DMS 273 (cell line): ENCODE results near the gene MAIP1.
"Not testable (repeated sequence)": the region's sequence is repeated elsewhere in the genome, so short reads cannot be mapped to it uniquely, and the experiment has no call there.

Experiments used
- DNase-seq: peaks from one replicate; lab custom pipeline; 2025; ENCODE audit not compliant: unreplicated experiment; lab: John Stamatoyannopoulos, UW

Gene MAIP1, protein sequence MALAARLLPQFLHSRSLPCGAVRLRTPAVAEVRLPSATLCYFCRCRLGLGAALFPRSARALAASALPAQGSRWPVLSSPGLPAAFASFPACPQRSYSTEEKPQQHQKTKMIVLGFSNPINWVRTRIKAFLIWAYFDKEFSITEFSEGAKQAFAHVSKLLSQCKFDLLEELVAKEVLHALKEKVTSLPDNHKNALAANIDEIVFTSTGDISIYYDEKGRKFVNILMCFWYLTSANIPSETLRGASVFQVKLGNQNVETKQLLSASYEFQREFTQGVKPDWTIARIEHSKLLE

DNA sequence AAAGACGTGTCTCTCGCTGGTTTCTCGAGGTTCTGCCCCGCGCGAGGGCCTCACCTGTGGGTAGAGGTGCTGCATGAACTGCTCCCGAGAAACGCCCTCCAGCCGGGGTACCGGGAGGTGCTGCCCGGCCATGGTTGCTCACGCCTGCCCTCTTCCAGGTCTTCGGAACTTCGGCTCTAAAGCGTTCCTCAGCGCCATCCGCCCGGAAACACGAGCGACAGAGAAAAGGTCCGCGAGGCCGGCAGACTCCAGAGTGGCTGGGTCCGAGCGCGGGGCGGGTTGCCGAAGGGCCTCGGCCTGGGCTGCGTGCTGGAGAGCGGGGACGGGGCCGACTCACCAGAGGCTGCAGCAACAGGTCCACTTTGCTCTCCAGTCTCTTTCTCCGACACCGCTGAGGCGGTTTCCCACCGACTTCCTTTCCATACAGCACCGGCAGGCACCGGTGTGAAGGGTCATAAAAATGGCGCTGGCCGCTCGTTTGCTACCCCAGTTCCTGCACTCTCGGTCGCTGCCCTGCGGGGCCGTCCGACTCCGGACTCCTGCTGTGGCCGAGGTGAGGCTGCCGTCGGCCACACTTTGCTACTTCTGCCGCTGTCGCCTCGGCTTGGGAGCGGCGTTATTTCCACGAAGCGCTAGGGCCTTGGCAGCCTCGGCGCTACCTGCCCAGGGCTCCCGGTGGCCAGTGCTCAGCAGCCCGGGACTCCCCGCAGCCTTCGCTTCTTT lies at the start of gene MAIP1, which contains the start of gene TYW5:
TSS of gene MAIP1 (plus strand) at position 244 of the 723 bp plus-strand sequence. CDS start at position 461, 217 bp downstream.
TSS of gene TYW5 (minus strand) at position 153 of the 723 bp plus-strand sequence. CDS start at position 132, 21 bp downstream.
- DNase-seq = peak; percentile 95

DNA sequence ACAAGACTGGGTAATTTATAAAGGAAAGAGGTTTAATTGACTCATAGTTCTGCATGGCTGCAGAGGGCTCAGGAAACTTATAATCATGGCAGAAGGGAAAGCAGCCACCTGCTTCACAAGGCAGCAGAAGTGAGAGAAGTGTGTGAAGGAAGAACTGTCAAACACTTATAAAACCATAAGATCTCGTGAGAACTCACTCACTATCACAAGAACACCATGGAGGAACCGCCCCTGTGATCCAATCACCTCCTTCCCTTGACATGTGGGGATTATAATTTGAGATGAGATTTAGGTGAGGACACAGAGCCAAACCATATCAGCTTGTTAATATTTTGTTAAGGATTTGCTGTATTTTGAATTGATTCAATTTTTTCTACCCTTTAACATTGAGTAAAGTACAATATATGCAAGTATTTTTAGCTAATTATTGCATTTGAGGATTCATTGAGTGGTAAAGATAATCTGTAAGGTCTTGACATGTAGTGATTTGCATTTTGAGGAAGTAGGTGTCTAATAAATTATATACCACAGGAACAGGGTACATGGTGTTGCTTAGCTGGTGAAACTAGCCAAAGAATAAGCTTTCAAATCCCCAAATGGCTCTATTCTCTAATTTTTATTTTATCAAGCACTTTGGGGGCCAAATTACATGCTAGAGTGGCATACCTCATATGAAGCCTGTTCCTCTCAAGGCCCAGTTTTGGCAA lies 48.2 kb upstream of the MAIP1 start:
- DNase-seq = no peak

DNA sequence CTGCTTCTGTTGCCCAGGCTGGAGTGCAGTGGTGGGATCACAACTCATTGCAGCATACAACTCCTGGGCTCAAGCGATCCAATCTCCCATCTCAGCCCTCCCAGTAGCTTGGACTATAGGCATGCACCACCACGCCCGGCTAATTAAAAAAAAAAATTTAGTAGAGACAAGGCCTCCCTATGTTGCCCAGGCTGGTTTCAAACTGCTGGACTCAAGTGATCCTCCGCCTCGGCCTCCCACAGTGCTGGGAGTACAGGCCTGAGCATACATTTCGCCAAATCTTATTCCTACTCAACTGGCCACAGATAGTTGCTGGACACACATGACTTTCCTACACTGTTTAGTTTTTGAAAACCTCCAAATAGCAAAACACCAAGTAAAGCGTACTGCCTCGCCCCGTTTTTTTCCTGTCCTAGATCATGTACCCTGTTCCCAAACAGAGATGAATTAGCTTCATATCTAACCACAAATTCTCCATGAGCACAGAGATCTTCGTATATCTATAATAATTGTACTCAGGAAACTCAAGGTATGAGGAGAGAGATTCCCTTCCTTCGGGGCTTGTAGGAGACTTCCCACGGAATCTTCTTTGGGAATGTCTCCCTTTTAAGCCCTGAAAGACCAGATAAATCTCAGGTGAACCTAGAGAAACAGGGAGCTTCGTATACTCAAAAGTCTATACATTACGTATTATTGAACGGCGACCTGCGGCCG lies 44.9 kb upstream of the MAIP1 start:
- DNase-seq = no peak

DNA sequence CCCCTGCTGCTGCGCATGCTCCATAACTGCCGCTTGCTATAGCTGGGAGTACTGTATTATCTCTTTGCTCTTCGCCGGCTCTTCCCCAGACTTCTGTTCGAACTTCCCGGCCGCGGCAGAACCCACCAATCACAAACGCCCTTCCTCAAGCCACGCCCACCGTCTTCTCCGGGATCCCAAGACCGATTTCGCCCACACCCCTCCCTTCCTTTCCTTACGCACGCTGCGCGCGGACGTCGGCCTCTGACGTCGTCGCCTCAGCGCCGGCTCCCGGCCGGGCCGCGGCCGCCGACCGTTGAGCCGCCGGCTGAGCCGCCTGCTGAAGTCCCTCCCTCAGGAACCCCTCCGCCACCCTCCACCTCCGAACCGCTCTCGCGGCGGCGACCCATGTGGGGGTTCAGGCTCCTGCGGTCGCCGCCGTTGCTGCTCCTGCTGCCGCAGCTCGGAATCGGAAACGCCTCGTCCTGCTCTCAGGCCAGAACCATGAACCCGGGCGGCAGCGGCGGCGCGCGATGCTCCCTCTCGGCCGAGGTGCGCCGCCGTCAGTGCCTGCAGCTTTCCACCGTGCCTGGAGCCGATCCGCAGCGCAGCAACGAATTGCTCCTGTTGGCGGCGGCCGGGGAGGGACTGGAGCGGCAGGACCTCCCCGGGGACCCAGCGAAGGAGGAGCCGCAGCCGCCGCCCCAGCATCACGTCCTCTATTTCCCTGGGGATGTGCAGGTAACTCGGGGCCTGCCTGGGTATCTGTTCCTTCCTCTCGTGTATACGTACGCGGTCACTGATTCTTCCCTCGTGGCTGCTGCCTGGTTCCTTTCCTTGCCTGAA lies 44.1 kb upstream of the MAIP1 start, which contains the start of gene C2orf69:
TSS of gene C2orf69 (plus strand) at position 242 of the 825 bp plus-strand sequence. CDS start at position 388, 146 bp downstream.
- DNase-seq = peak; percentile 99

DNA sequence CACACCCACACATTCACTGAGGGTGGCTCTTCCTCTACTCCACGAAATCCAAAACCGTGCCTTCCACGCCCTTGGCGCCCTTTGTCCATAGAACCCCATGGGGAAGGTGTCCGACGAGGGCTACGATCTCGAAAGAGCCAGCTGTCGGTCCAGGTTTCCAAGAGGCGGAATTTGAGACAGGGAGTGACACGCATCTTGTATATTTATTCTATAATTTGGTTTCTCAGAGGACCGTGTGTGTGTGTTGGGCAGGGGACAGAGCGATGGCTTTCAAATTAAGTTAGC lies 43.6 kb upstream of the MAIP1 start:
- DNase-seq = peak; percentile 84

DNA sequence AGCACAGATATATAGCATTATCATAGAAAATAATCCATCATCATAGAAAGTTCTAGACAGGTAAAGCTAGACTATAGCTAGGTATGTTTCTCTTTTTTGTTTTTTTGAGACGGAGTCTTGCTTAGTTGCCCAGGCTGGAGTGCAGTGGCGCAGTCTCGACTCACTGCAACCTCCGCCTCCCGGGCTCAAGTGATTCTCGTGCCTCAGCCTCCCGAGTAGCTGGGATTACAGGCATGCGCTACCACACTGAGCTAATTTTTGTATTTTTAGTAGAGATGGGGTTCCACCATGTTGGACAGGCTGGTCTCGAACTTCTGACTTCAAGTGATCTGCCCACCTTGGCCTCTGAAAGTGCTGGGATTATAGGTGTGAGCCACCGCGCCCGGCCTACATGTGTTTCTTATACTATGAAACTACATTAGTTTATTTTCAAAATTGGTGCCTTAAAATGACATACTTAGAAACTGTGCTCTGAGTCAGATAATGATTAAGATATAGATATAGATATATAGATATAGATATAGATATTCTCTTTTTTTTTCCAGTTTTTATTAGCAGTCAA lies 42.7 kb upstream of the MAIP1 start:
- not testable (repeated sequence) for DNase-seq

DNA sequence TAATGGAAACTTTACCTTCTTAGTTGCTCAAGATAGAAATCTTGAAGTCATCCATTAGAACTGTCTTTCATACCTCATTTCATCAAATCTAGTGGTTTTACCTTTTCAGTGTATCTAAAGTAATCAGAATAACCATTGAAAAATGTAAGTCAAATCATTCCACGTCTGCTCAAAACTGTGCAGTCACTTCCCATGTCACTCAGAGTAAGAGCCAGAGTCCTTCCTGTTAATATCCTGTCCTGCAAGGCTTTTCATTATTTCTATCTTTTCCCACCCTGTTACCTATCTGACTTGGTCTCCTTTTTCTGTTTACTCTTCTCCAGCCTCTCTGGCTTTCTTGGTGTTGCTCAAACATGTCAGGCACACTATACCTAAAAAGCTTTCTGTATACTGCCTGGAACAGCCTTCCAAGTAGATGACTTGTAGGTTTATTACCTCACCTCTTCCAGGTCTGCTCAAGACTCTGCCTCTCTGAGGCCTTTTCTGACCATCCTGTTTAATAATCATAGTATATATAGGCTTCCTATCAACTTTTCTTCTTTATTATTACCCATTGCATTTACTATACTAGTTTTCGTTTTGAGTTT lies 40.9 kb upstream of the MAIP1 start:
- DNase-seq = no peak

DNA sequence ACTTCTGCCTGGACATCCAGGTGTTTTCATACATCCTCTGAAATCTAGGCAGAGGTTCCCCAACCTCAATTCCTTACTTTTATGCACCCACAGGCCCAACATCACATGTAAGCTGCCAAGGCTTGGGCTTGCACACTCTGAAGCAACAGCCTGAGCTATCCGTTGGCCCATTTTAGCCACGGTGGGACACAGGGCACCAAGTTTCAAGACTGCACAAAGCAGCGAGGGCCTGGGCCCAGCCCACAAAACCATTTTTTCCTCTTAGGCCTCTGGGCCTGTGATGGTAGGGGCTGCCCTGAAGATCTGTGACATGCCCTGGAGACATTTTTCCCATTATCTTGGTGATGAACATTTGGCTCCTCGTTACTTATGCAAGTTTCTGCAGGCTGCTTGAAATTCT lies 38.4 kb upstream of the MAIP1 start:
- no peak for DNase-seq

DNA sequence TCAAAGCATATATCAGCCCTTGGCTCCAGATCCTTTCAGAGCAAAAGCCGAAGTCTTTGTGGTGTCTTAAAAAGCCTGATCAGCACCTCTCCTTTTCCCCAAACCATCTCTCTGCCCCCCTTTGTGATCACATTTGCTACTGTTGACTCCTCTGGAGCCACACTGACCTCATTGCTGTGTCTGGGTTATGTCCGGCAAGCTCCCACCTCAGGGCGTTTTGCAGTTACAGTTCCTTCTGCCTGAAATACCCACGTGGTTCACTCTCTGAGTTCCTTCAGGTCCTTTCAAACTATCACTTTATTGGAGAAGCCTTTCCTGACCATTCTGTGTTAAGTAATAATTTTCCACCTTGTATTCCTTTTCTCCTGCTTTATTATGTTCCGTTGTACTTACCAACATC lies 32.5 kb upstream of the MAIP1 start:
- DNase-seq = no peak

DNA sequence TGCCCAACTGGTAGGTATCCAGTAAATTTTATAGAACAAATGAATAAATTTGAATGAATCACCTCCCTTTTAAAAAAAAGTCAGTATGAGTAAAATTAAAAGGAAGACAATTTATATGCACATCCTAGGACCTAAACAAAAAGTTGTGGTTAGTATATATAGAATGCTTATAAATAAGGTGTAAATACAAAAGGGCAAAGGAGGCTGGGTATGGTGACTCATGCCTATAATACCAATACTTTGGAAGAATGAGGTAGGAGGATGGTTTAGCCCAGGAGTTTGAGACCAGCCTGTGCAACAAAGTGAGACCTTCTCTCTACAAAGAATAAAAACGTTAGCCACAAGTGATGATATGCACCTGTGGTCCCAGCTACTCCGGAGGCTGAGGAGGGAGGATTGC lies 31.5 kb upstream of the MAIP1 start:
- DNase-seq = no peak

DNA sequence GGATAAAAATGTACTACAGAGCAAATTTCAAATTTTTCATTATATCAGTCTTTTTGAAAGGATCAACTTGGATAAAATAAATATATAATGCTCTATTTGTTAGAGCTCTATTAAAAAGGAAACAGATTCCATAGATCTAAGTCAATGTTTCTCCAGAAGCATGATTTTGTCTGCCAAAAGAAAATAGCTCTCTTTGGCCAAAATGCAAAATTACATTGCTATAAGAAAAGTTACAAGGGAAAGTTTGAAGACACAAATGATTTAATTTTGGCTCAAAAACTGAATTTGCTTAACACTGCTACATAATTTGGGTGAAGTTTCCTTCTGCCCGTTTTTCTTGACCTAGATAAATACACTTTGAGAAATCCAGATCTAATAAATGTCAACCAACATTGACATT lies 28.6 kb upstream of the MAIP1 start:
- DNase-seq = no peak

DNA sequence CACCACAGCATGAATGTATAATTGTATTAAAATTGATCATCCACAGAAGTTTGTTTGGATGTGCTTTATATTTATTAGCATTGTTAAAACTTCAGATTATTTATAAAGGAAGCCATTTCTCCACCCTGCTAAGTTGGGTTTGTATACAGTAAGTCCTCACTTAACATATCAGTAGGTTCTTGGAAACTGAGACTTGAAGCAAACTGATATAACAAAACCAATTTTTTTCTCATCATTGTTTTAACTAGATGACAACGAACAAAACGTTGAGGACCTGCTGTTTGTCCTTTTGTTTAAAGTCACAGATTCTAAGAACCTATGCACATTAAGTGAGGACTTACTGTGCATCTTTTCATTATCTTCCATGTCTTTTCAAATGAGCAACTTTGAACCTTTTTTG lies 27.2 kb upstream of the MAIP1 start:
- DNase-seq = no peak

DNA sequence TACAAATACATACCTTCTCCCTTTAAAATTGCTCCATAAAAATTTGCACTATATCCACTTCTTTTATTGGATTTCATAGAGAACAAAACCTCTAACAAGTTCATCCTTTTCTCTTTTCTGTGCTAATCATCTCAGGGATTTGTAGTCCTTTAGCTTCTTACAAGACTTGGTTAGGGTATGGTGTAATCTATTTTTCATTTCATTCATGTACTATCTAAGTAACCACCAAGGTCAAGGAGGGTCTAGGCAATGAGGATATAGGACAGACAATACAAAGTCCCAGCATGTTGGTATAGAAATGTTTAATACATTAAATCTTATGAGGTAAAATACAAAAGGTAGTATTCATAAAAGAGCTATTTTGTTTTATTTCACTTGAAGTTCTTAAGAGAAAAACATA lies 26.8 kb upstream of the MAIP1 start:
- no peak for DNase-seq

DNA sequence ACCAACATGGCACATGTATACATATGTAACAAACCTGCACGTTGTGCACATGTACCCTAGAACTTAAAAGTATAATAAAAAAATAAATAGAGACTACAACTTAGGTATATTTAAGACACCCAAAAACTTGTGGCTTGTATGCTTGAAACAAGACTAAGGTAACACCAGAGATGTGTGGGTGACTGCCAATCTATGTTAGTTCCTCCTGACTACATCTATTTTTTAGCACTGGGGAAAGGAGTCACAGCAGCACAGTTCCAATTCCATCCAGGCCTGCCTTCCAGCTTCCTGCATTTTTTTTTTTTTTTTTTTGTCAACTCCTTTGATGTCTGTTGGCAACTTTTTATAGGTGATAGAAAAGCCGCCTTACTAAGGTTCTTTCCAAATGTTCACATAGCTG lies 26.1 kb upstream of the MAIP1 start:
- no peak for DNase-seq

DNA sequence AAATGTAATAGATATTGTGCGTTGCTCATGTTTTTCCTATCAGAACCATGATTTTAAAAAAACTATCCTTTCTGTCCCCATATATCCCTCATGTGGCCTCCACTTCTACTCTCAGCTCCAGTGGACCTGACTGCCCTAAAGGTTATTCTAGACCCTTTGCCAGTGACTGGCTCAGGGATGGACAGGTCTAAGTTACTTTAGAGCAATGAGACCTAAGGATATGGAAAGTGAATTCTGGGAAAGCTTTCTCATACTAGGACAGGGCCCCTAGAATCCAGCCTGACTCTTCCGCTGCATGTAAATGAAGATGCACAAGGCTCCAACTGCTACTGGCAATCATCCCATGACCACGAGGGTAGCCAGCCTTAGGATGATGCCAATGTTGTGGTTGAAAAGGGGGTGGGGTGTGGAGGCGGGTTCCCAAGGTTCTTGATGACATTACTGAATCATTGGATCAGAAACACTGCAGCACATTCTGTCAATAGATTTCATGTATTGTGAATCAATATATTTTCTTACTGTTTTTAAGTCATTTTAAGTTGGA lies 23.0 kb upstream of the MAIP1 start:
- peak; percentile 34 for DNase-seq

DNA sequence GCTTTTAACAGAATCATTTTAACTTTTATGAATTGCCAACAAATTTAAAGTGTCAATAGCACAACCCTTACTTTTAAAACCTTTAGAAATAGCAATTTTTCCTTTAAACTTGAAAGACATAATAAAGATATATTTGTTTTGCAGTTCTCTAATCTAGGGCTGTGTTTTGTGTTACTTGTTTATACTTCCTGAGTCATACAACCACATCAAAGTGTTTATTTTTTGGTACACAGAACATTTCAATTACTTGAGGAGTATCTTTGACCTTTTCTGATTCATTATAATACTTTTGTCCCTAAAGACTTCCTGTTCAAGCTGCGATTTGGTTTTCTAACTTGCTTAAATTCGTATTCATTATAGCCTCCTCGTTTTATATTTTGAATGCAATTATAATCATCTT lies 21.9 kb upstream of the MAIP1 start:
- no peak for DNase-seq

DNA sequence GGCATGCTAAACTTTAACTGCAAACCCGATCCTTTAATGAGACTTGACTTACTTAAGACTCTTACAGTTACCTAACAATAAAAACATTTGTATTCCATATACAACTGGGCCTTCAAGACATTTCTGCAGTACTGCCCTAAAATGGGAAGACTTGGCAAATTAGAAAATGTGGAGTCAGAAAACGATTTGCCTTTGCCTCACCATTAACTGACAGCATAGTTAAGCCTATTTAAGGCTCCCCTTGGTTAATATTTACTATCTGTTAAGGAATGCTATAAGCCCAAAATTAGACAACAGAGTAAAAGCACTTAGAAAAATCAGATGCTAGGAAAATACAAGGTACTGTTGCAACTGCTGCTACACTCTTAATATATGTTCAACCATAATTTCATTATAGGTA lies 18.8 kb upstream of the MAIP1 start:
- DNase-seq = no peak

DNA sequence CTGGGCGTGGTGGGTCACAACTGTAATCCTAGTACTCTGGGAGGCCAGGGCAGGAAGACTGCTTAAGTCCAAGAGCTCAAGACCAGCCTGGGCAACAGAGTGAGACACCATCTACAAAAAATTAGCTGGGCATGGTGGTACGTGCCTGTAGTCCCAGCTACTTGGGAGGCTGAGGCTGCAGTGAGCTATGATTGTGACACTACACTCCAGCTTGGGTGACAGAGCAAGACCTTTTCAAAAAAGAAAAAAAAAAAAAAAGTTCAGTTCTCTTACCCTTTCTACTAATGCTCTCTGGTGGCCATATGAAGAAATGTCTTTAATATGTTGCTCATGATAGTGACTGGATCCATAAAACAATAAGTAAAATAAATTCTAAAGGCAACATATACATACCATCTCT lies 15.0 kb upstream of the MAIP1 start:
- peak; percentile 29 for DNase-seq

DNA sequence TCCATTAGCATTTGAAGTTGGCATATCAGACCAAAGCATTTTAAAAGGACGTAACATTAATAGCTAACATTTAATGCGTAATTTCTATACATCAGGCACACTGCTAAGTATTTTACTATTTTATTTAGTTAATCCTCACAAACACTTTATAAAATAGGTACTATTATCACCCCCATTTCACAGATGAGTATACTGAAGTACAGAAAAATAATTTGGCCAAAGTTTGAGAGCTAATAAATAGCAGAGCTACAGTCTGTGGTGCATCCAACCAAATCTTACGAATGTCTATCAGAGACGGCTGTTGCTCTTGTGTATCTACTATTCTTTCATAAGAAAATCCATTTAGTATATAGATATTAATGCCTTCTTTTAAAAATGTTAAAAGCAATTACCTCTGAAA lies 12.0 kb upstream of the MAIP1 start:
- DNase-seq = no peak

DNA sequence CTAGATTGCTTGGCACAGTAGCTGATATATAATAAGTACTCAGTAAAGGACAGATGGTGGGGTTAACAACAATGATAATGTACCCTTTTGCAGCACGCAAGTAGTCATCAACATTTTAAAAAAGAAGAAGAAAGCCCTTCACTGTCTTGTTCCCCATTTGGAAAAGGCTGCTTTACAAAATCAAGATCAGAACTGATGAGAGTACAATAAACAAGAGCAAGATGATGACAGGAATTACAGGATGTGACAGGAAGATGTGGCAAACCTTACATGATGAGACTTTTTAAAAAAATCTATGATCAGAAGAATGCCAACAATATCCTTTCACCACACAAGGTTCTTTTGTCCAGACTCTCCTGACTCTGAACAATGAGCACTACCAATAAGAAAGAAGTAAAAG lies 9.2 kb upstream of the MAIP1 start:
- DNase-seq = no peak
